GM18508 (cell line): ENCODE data around the gene ZFYVE28.

ENCODE experiments used
- ATAC-seq: cut with Tn5 transposase; IDR thresholded peaks from one replicate; pipeline ENCODE4 v1.9.1; 2021; ENCODE audit warnings: moderate number of reproducible peaks; ENCODE audit not compliant: insufficient read depth, unreplicated experiment

The ZFYVE28 gene

DNA sequence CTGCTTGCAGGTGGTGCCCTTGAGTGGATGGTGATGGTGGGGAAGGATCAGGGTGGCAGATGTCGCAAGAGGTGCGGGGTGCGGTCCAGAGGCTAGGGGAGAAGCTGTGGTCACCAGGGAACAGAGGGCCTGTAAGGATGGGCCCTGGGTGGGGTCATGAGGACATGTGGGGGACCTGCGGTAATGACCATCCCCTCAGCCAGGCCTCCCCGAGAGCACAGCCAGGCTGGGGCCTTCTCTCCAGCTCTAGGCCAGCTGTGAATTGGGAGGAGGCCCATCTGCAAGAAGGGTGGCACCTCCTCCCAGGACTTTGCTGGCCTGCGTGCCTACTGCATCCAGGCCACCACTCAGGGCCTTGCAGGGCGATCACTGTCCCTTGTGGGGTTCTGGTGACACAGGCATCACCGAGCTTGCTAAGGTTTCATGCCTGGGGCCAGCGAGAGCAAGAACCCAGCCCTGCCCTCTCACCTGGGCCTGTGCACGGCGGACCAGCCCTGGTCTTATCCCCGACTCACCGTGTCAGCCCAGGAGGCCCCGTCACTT is 122.5 kb downstream of the ZFYVE28 start:
- ATAC-seq = no peak

DNA sequence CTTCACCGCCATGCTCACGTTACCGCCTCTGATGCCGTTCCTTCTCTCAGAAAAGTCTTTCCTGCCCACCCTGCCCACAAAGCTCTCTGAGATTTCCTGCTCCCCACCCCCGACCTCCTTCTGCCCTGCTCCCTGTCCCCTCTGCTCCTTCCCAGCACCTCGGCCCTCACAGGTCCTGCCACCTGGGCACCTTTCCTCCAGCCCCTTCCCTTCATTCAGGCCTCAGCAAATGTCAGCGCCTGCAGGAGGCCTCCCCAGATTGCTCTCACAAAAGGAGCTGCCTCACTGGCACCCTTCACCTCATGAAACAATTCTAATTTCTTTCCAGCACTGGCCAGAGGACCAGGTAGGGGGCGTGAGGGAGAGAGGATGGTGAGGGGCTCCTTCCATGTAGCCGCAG is 122.9 kb downstream of the ZFYVE28 start:
- ATAC-seq = no peak

DNA sequence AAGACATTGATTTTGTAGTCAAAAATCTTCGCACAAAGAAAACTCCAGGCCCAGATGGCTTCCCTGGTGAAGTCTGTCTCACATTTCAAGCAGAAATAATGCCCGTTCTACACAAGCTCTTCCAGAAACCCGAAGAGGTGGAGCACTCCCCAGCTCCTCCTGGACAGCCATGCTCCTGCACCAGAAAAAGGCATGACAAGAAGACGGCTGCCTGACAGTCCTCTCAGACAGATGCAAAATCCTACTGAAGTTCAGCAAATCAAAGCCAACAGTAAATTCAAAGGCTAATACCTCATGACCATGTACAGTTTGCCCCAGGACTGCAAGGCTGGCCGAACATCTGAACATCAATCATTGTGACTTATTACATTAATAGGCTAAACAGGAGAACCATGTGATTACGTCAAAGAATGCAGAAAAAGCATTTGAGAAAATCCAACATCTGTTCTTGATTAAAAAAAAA is 125.8 kb downstream of the ZFYVE28 start:
- ATAC-seq = no peak

DNA sequence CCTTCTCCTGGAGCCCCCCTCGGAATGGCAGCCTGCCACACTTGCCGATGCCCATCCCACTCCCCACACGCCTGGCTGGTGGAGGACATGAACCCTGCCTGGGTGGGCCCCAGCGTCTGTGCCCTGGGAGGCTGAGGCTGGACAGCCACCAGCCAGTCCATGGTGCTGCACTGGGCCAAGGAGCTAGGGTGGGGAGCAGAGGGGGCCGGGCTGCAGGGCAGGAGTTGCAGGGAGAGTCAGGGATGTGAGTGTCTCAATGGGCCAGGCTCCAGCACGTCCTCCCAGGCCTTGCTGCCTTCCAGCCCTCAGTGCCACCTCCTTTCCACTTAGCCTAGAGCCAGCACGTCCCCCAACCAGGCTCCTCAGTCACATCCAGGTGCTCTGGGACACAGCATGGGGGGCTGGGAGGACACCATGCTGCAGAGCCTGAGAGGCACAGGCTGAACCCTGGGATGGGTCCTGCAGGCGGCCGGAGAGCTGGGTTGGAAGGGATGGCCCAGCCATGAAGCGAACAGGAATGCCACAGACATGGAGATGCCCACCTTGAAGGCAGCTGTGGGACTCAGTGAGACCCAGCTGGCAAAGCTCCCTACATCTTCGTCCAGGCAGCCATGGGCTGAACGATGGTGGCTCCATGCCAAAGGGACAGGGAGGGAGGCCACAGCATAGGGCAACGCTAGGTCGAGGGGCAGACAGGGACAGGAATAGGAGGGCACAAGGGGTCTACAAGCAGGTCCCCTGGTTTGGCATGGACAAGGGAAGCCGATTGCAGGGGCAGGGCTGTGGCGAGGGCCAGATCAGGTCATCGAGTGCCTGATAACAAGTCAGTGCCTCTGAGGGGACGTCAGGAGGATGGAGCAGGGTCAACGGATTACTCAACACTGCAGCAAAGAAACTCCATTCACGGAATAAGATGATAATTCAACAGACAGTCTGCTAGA is 126.5 kb downstream of the ZFYVE28 start:
- ATAC-seq = no peak

DNA sequence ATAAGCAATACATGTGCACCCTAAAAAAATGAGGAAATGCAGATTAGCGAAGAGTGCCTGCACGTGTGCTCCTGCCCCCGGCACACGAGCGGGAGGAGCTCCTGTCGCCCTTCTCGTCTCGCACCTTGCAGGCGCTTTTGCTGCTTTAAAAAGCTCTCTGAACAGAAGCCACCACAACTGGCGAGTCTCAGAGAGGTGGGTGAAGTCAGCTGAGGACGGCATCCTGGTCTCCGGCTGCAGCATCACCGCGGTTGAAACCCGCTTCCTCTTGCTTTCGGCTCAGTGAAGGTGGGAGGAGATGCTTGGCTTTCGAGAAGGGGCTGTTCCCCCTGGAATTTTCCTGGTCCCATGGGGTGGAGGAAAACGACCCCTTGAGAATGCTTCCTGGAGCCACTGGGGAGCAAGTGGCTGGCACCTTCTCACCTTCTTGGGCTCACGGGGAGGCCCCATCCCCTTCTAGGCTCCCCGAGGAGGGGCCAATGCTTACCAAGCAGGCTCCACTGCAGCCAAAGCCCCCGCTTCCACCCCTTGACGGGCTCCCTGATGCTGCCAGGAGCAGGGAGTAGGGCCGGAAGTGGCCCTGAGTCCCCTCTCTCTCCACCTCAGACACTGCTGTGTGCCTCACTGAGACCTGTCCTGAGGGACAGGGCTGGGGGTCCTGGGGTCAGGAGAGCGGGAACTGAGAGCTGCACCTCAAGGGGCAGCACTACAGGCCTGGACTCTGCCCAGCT is 127.3 kb downstream of the ZFYVE28 start:
- no peak for ATAC-seq

DNA sequence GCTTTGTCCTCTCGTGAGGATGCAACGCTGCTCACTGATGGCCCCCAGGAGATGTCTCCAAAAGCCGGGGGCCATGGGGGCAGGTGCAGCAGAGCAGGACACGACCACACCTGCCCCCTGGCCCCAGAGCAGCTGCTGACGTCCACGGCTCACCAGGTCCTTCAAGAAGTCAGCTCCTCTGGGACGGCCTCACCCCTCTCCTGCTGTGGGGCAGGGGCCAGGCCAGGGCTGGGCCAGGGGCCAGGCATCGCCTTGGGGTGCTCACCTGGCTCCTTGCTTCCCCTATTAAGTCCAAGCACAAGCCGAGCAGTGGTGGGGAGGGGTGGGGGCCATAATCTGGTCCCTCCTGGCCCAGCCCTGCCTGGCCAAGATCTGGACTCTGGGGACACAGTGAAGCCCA is 128.0 kb downstream of the ZFYVE28 start:
- ATAC-seq = no peak

DNA sequence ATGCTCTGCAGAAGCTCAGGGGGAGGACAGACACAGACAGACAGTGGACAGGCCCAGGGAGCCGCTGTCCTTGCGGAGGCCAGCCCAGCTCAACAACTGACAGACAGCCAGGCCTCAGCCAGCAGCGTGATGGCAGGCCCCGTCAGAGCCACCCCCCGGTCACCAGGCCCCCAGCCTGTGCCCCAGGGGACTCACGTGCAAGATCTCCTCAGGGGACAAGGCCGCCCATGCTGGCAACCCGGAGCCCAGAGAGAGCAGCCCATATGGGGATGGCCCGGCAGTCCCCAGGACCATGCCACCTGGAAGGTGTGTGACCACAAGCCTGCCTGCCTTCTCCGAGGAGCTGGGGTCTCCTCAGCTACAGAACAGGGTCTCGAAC is 128.5 kb downstream of the ZFYVE28 start:
- no peak for ATAC-seq

DNA sequence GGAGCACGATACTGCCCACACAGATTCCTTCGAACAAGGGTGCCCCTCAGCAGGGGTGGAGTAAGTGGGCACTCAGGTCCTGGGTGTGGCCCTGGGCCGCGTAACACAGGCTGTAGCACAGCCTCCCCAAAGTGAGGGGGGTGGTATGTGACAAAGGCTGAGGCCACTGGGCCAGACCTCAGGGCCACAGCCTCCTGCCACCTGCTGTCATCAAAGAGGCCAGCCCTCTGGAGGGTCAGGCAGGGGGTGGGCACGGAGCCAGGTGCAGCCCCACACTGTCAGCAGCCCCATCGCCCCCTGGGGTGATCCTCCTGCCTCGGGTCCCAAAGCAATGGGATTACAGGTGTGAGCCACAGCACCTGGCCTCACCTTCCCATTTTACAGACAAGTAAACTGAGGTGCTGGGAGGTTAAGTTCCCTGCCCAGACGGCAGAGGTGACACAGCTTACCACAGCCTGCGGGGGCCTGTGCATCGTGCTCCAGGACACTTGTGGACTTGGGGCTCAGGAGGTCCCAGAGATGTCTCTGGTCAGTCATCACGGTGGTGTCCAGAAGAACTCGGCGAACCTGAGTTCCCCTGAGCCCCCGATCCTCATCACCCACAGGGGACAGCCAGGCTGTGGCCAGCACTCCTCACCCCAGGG is 129.0 kb downstream of the ZFYVE28 start:
- ATAC-seq = no peak

DNA sequence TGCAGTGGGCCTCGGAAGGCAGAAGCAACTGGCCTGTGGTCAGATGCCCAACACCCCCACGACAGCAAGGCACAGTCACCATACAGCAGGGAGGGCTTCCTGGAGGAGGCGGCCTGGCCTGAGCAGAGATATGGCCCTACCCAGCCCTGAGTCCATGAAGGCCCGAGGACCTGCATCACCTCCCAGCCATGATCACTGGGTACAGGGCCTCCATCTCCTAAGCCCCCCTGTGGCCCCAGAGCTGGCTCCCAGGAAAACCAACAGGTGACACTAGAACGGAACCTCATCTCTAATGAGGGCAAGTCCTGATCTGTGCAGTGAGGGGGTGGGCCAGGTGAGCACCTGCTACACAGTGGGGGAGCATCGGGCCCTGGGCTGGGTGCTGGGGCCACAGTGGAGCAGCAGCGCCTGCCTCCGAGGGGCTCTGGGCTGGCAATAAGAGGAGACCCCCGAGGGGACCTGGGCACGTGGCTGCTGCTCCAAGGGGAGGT is 130.3 kb downstream of the ZFYVE28 start:
- ATAC-seq = no peak

DNA sequence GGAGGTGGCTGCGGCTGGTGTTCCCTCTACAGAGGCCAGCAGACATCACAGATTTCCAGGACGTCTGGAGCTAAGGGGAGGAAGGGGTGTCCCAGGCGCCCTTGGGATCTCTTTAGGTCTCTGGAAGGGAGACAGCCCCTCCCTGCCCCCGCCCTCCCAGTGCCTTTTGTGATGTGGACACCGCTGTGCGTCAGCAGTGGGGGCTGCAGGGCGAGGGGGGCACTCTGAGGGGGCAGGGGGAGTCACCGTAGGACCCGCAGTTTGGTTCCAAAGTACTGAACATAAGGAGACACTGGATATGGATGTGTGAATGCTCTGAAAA is 130.9 kb downstream of the ZFYVE28 start:
- ATAC-seq = no peak

DNA sequence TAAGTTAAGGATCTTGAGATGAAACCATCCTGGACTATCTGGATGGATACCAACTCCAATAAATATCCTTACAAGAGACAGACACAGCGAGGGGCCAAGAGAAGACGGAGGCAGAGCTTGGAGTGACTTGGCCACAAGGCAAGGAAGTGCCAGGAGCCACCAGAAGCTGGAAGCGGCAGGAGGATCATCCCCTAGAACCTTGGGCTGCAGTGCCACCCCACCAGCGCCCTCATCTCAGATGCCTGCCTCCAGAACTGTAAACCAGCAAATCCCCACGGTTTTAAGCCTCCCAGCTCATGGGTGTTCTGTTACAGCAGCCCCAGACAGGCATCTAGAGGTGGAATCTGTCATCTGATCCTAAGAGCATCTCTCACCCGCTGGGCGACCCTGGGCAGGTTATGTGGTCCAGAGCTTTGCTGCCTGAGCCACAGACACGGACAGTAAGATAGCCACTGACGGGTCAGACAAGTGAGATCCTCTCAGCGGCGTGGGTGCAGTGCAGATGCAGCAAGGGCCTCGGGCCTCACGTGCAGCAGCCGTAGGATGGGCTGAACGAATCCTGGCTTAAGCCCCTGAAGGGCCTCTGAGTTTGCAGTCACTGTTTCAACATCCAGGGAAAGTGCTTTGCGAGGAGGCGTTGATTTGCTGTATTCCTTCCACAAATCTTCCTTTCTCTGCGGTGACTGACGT is 131.4 kb downstream of the ZFYVE28 start:
- ATAC-seq = no peak

DNA sequence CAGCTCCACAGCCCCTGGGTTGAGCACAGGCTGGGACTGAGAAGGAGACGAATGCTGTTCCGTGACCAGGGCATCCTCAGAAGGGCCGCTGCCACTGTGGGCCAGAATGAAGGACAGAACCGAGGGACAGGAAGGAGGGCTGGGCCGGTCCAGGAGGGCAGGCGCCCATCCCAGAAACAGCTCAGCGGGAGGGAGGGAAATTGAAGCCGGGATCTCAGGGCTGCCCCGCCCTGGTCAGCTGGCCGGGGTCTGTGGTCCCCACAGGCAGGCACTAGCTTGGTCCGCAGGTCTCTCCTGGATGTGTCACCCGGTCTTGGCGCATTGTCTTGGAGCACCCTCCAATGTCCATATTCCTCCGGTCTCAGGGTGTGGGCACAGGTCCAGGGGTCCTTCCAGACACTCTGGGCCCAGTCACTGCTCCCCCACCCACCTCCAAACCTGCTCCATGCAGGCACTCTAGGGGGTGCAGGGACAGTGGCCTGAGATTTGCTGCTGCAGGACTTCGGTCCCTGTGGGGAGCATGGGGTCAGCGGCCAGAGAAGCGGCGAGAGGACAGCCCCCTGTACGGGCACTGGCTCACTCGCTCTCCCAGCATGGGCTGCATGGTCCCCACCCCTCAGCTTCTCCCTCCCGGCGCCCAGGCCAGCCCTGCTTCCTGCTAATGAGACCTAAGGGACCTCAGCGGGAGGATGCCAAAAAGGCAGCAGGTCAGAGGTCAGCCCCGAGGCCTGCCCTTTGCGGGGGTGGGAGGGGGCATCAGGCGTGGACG is 132.6 kb downstream of the ZFYVE28 start:
- ATAC-seq = no peak

DNA sequence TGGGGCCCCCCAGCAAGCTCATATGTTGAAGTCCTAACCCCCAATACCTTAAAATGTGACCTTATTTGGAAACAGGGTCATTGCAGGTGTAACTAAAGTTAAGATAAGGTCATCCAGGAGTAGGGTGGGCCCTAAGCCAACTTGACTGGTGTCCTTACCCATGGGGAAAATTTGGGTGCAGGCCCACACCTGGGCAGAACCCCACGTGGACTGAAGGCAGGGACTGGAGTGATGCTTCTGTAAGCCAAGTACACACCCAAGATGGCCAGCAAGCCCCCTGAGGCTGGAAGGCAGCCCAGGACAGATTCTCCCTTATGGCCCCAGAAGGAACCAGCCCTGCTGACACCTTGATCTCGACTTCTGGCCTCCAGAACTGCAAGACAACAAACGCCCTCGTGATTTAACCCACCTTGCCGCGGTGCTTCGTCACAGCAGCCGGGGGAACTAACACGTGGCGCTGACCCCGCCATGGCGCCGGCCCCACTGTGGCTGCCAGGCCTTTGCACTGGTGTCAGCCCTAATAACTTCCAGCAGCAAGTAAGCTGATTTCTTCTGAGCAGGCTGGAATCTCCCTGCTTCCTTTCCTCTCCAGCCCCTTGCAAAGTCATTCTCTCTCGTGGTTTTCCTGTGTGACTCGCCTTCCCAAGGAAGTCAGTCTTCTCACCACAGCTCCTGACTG is 133.4 kb downstream of the ZFYVE28 start:
- ATAC-seq = no peak

DNA sequence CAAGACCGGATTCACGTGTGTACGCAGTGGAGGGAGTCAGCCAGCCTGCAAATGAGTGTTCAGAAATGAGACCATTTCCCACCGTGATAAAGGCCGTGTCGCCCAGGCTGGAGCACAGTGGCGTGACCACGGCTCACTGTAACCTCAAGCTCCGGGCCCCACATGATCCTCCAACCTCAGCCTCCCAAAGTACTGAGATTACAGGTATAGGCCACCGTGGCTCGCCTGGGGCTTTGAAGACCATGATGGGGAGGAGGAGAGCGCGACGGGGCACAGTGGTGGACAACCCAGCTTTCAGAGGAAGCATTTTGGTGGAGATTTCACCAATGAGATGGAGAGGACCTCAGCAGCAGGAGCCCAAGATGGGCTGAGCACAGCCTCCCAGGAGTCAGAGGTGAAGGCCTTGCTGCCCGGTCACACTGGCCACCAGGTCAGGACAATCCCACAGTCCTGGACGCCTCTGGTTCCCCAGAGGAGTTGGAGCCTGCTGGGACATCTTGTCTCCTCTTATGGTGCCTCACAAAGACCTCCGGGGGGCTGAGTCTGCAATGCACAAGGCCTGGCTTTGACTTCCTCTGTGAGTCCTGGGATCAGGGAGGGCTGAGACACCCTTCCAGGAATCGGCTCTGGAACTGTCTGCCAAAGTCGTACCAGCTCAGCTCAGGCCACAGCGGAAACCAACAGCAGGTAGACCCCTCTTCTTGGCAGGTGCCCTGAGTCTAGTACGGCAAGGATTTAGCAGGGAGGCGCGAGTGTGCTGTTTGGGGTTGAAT is 134.1 kb downstream of the ZFYVE28 start:
- no peak for ATAC-seq

DNA sequence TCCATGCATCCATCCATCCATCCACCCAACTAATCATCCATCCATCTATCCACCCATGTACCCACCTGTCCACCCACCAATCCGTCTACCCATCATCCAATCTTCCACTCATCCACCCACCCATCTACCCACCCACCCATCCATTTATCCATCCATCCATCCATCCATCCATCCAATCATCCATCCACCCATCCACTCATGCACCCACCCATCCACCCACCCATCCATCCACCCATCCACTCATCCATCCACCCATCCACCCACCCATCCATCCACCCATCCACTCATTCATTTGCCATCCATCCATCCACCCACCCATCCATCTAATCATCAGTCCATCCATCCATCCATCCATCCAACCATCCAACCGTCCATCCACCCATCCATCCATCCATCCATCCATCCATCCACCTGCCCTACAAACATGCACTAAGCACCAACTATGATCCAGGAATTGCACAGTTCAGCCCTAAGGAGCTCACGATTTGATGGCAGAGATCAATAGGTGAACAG is 135.2 kb downstream of the ZFYVE28 start:
- ATAC-seq = no peak

DNA sequence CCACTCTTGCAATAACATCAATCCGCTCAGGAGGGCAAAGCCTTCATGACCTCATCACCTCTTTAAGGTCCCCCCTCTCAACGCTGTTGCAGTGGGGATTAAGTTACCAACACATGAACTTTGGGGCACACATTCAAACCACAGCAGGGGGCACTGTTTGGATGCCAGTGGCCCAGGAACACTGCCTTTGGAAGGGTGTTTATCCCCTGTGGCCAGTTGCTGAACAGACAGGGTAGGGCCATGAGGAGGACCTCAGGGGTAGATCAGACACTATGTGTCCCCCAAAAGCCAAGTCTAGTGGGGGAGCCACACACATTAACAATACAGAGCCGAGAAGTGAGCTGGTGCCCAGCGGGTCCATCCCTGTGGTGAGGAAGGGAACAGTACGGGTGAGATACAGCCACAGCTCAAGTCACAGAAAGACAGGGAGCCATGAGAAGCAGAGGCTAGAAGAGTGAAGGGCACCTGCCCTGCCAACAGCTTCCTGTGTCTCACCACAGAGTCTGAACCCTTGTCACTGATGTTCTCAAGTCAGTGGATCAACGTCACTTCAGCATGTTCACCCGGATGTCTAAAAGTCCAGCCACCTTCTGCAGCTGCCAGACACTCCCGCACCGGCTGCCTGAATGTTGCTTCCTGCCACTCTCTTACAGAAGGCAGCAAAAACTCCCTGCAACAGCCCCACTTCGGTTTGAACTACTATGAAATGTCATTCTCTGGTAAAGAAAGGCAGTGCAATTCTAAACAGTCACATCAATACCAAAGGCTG is 136.7 kb downstream of the ZFYVE28 start:
- ATAC-seq = no peak
